CD14-positive monocyte (primary cell): ENCODE measurements around the gene ATG3. TPM values are rescaled to one million over a fixed set of nuclear protein-coding genes. Genes with fewer than 3 reads are reported as not detected.

Experiments
- DNase-seq, 3 donors: peaks; one replicate each; pipeline ENCODE4 v3.0.0-alpha.2; 2011 to 2022
- H2AFZ ChIP-seq: 2 replicates; pipeline ENCODE4 v1.6.0; 2012; ENCODE audit warnings: mild to moderate bottlenecking, low read depth, low read length, inconsistent platforms; ENCODE audit not compliant: insufficient read depth, poor library complexity, severe bottlenecking
- H3K27ac ChIP-seq, 2 donors: 1 replicate in 1 of 2; 2 replicates in 1 of 2; pipeline ENCODE4 v1.5.1; 2012 to 2013; ENCODE audit warnings: low read length in 2 of 2, control low read depth in 1 of 2, inconsistent platforms in 1 of 2, low read depth in 1 of 2, mild to moderate bottlenecking in 1 of 2
- H3K27me3 ChIP-seq, 2 donors: one replicate each; pipeline versions ENCODE4 v1.6.0 to v1.6.1; 2011 to 2013; ENCODE audit warnings: low read length in 2 of 2; ENCODE audit not compliant: control insufficient read depth in 2 of 2, insufficient read depth in 2 of 2
- H3K36me3 ChIP-seq, 2 donors: replicated peaks in 1 of 2; 1 replicate in 1 of 2; 2 replicates in 1 of 2; pipeline versions ENCODE4 v1.5.1 to v1.6.1; 2012 to 2013; ENCODE audit warnings: low read length in 2 of 2, control low read depth in 1 of 2, inconsistent platforms in 1 of 2, mild to moderate bottlenecking in 1 of 2; ENCODE audit not compliant: insufficient read depth in 2 of 2, control insufficient read depth in 1 of 2
- H3K4me1 ChIP-seq, 2 donors: 1 replicate in 1 of 2; 2 replicates in 1 of 2; pipeline versions ENCODE4 v1.5.1 to v1.6.1; 2012 to 2013; ENCODE audit warnings: low read length in 2 of 2, control low read depth in 1 of 2, inconsistent platforms in 1 of 2, mild to moderate bottlenecking in 1 of 2, moderate library complexity in 1 of 2; ENCODE audit not compliant: insufficient read depth in 2 of 2, control insufficient read depth in 1 of 2
- H3K4me2 ChIP-seq: replicated peaks from 2 replicates; pipeline ENCODE3; 2012; ENCODE audit warnings: low read length, moderate library complexity, mild to moderate bottlenecking; ENCODE audit not compliant: poor library complexity, severe bottlenecking; ENCODE audit errors: extremely low read depth
- H3K4me3 ChIP-seq, 3 experiments: fragments of 200-600 bp in 1 of 3; sonication (generic) in 1 of 3; replicated peaks in 1 of 3; 1 replicate in 2 of 3; 2 replicates in 1 of 3; pipeline ENCODE4 v1.5.1; 2011 to 2013; ENCODE audit warnings: low read length in 3 of 3, mild to moderate bottlenecking in 3 of 3, control low read depth in 2 of 3, low read depth in 2 of 3, inconsistent platforms in 1 of 3, moderate library complexity in 1 of 3
- H3K79me2 ChIP-seq: 2 replicates; pipeline ENCODE4 v1.6.0; 2012; ENCODE audit warnings: mild to moderate bottlenecking, control low read depth, inconsistent platforms, low read length, moderate library complexity; ENCODE audit not compliant: insufficient read depth
- H3K9ac ChIP-seq: 2 replicates; pipeline ENCODE4 v1.6.0; 2017; ENCODE audit warnings: low read length, mild to moderate bottlenecking; ENCODE audit not compliant: insufficient read depth, poor library complexity, severe bottlenecking
- H3K9me3 ChIP-seq, 2 donors: replicated peaks in 1 of 2; 1 replicate in 1 of 2; 2 replicates in 1 of 2; pipeline versions ENCODE4 v1.5.1 to v1.6.1; 2012 to 2013; ENCODE audit warnings: low read length in 2 of 2, control low read depth in 1 of 2; ENCODE audit not compliant: control insufficient read depth in 1 of 2, insufficient read depth in 1 of 2
- H4K20me1 ChIP-seq: 2 replicates; pipeline ENCODE4 v1.6.0; 2012; ENCODE audit warnings: mild to moderate bottlenecking, low read length, control low read depth, moderate library complexity; ENCODE audit not compliant: insufficient read depth
- H3K27ac Mint-ChIP-seq, 7 donors: one replicate each; pipeline ENCODE4 v1.8.0; 2020; ENCODE audit warnings: mild to moderate bottlenecking in 7 of 7, mixed read lengths in 7 of 7, moderate library complexity in 6 of 7, inconsistent platforms in 2 of 7
- H3K27me3 Mint-ChIP-seq, 3 donors: one replicate each; pipeline ENCODE4 v1.8.0; 2021 to 2022; ENCODE audit warnings: low read depth in 3 of 3, mild to moderate bottlenecking in 3 of 3, mixed read lengths in 3 of 3, moderate library complexity in 3 of 3, inconsistent platforms in 1 of 3
- H3K36me3 Mint-ChIP-seq, 2 donors: one replicate each; pipeline ENCODE4 v1.8.0; 2020; ENCODE audit warnings: mixed read lengths in 2 of 2, inconsistent platforms in 1 of 2, mild to moderate bottlenecking in 1 of 2
- H3K4me1 Mint-ChIP-seq: one replicate; pipeline ENCODE4 v1.8.0; 2020; ENCODE audit warnings: mild to moderate bottlenecking, mixed read lengths
- H3K4me3 Mint-ChIP-seq, 2 donors: one replicate each; pipeline ENCODE4 v1.8.0; 2020; ENCODE audit warnings: mild to moderate bottlenecking in 2 of 2, mixed read lengths in 2 of 2, moderate library complexity in 1 of 2
- H3K9me3 Mint-ChIP-seq, 7 donors: one replicate each; pipeline ENCODE4 v1.8.0; 2020 to 2022; ENCODE audit warnings: mixed read lengths in 7 of 7, mild to moderate bottlenecking in 6 of 7, moderate library complexity in 6 of 7, inconsistent platforms in 2 of 7
- CTCF ChIP-seq: fragments of 200-600 bp; IDR thresholded peaks from one replicate; pipeline ENCODE4 v1.8.0; 2022; ENCODE audit warnings: antibody characterized with exemption, mild to moderate bottlenecking
- WGBS: methylation state at CpG from one replicate; pipeline ENCODE4 v1.1.5; 2013; ENCODE audit warnings: missing lambda C conversion rate; ENCODE audit not compliant: insufficient coverage; 5-methylcytosine and 5-hydroxymethylcytosine counted together
- intact Hi-C, 2 donors: fragments of 100-400 bp; cut with micrococcal nuclease; formaldehyde crosslinking; loops; one replicate each; pipeline versions ENCODE4 v1.15.0 to v1.15.1; 2023
- polyA plus RNA-seq, 3 donors: library from polyadenylated mRNA; depleted of rRNA in 1 of 3; unstranded in 2 of 3; stranded (reverse) in 1 of 3; fragments of 300-500 nt in 2 of 3; fragments of >200 nt in 1 of 3; fragmentation: Illumina TruSeq in 2 of 3; gene quantifications; 1 replicate in 2 of 3; 2 replicates in 1 of 3; pipeline ENCODE4 v1.2.3, GENCODE V29; 2012 to 2021

The ATG3 gene
- polyA plus RNA-seq, 3 donors = 99.8 to 288 (median 226) TPM

DNA sequence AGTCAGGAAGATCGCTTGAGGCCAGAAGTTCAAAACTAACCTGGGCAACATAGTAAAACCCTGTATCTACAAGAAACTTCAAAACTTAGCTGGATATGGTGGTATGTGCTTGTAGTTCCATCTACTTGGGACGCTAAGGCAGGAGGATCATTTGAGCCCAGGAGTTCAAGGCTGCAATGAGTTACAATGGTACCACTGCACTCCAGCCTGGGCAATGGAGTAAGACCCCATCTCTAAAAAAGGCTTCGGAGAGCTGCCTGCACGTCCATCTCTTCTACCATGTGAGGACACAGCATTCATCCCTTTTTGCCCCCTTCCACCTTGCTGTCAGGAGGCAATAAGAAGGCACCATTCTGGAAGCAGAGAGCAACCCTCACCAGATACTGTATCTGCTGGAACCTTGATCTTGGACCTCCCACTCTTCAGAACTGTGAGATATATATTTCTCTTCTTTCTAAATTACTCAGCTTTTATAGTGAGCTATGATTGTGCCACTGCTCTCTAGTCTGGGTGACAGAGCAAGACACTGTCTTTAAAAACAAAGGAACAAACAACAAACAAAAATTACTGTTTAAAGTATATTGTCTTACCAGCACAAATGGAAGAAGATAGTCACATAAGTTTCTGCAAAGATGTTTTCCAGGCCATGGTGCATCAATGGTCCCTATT, 58.3 kb downstream of the ATG3 start:
- H3K27me3 Mint-ChIP-seq = no peaks in the 10 kb centered on the region
- H3K9ac ChIP-seq = no peak overlapping the region
- TF ChIP-seq CTCF = no peak
- no peaks in the 10 kb centered on the region for H4K20me1 ChIP-seq
- intact Hi-C loops = no loop called here
- H3K4me2 ChIP-seq = no peak overlapping the region
- no peak for DNase-seq
- no peak overlapping the region for H2AFZ ChIP-seq
- no peaks in the 10 kb centered on the region for H3K79me2 ChIP-seq
- no peaks in the 10 kb centered on the region for H3K9me3 ChIP-seq
- no peaks in the 10 kb centered on the region for H3K36me3 Mint-ChIP-seq
- H3K9me3 Mint-ChIP-seq = peaks cover 0 to 4% (median 0%) of the 10 kb centered on the region in 7 donors
- H3K36me3 ChIP-seq = no peaks in the 10 kb centered on the region
- H3K4me3 Mint-ChIP-seq = no peak overlapping the region
- H3K27ac Mint-ChIP-seq = no peak overlapping the region
- no peaks in the 10 kb centered on the region for H3K27me3 ChIP-seq
- H3K4me1 Mint-ChIP-seq = peaks cover 29% of the 10 kb centered on the region
- no peak overlapping the region for H3K27ac ChIP-seq
- no CpG with 5 or more reads among the region's 4 CpGs for WGBS
- no peak overlapping the region for H3K4me3 ChIP-seq
- peaks cover 7 to 11% of the 10 kb centered on the region in 2 donors for H3K4me1 ChIP-seq

DNA sequence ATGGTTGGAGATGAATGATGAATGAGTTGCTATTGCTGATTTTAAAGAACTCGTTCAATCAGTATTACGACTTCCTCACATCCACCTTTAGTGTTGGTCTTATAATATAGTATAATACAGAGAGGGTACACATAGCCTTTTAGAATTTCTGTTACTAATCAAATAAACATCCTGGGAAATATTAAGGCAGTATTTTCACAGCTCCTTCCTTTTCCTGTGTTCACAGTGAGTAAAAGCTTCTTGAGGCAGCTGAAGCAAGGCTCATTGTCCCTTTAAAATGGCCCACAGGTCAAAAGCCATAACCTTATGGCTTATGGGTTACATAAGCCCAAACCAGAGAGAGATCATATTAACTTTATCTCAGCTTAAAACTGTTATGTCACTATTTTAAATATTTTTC, 61.1 kb downstream of the ATG3 start:
- Histone ChIP-seq H3K9ac (no peak overlapping the region), H3K27me3 (no peaks in the 10 kb centered on the region), H3K4me1 (peaks cover 17 to 20% of the 10 kb centered on the region in 2 donors), H3K79me2 (no peaks in the 10 kb centered on the region), H3K4me3 (no peak overlapping the region), H3K9me3 (no peaks in the 10 kb centered on the region), H3K27ac (no peak overlapping the region), H2AFZ (no peak overlapping the region), H3K4me2 (no peak overlapping the region), H3K36me3 (no peaks in the 10 kb centered on the region), H4K20me1 (no peaks in the 10 kb centered on the region)
- H3K9me3 Mint-ChIP-seq = no peaks in the 10 kb centered on the region
- H3K4me3 Mint-ChIP-seq = no peak overlapping the region
- intact Hi-C loops = no loop called here
- WGBS = no CpG with 5 or more reads among the region's 2 CpGs
- TF ChIP-seq CTCF = no peak
- DNase-seq = no peak
- H3K27ac Mint-ChIP-seq = no peak overlapping the region
- no peaks in the 10 kb centered on the region for H3K36me3 Mint-ChIP-seq
- H3K27me3 Mint-ChIP-seq = no peaks in the 10 kb centered on the region
- peaks cover 36% of the 10 kb centered on the region for H3K4me1 Mint-ChIP-seq
